Measurements from ENCODE around the gene MTHFD1.
"Not testable (repeated sequence)": the region's sequence is repeated elsewhere in the genome, so short reads cannot be mapped to it uniquely, and the experiment has no call there.

The MTHFD1 gene

DNA sequence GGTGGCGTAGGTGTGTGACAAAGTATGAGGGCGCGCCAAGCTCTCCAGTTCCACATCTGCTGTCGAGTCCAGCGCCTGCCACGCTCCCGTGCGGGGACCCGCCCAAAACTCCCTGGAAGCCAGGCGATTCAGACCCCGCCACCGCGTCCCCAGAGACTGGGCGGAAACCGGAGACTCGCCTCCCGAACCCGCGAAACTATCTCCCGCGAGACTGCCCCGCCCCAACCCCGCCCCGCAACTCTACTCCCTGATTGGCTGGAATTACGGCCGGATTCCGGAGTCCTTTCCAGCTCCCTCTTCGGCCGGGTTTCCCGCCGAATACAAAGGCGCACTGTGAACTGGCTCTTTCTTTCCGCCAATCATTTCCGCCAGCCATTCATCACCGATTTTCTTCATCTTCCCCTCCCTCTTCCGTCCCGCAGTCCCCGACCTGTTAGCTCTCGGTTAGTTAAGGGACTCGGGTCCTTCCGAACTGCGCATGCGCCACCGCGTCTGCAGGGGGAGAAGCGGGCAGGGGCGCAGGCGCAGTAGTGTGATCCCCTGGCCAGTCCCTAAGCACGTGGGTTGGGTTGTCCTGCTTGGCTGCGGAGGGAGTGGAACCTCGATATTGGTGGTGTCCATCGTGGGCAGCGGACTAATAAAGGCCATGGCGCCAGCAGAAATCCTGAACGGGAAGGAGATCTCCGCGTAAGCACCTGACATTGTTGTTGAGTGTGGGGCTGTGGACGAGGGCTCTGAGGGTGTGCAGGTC lies at the start of gene MTHFD1:
Gene MTHFD1 (plus strand): TSS at position 572 of the 751 bp plus-strand sequence. CDS start 75 bp downstream, at position 647.
- DNase-seq = peak; percentile 100

GRCh38 chr14:64338616-64339316 lies 49.4 kb upstream of the MTHFD1 start:
- DNase-seq = peak; percentile 98

- peak; percentile 28 for DNase-seq
These were observed 47.5 kb upstream of the MTHFD1 start for GRCh38 chr14:64340560-64341196.

GRCh38 chr14:64347748-64348147 lies 40.4 kb upstream of the MTHFD1 start:
- DNase-seq = no peak

DNA sequence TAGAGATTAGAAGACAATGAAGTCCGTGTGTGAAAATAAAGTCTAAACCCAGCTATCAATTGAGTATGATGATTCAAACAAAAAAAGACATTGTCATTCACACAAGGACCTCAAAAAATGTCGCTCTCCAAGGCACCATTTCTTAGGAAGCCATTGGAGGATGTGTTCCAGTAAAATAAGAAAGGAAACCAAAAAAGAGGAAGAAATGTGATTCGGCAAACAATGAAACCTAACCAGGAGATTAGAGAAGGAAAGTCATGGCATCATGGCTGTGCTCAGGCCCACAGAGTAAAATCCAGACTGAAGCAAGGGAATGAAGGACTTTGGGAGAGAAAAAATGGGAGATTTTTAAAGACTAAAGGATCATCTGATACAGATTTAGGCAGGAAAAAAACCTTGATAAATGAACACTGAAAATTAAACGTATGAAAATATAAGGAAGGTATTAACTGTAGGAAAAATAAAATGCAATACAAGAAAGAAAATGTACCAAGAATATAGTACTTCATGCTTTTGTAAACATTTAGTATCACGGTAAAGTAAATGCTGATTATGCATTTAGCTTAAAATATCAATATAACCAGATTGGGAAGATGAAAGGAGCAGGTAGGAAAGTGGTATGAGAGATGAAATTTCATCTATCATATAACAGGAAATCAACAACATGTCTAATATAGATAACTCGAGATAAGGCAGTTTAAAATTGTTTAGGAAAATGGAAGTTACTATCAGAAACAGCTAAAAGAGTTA lies 38.2 kb upstream of the MTHFD1 start:
- no peak for DNase-seq

GRCh38 chr14:64363265-64363846 lies 24.8 kb upstream of the MTHFD1 start:
- DNase-seq = peak; percentile 74

DNA sequence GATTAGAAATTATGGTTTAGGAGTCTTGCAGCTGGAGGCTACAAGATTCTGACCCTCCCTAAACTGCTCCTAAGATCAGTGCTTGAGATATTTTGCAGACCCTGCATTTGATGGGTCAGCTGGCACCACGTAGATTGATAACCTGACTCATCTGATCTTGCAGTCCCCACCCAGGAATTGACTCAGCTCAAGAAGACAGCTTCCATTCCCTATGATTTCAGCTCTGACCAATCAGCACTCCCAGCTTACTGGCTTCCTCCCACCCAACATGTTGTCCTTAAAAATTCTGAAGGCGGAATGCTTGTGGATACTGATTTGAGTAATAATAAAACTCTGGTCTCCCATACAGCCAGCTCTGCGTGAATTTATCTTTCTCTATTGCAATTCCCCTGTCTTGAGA lies 23.2 kb upstream of the MTHFD1 start:
- peak; percentile 30 for DNase-seq

- not testable (repeated sequence) for DNase-seq
These were observed 22.7 kb upstream of the MTHFD1 start for GRCh38 chr14:64365358-64365889.

DNA sequence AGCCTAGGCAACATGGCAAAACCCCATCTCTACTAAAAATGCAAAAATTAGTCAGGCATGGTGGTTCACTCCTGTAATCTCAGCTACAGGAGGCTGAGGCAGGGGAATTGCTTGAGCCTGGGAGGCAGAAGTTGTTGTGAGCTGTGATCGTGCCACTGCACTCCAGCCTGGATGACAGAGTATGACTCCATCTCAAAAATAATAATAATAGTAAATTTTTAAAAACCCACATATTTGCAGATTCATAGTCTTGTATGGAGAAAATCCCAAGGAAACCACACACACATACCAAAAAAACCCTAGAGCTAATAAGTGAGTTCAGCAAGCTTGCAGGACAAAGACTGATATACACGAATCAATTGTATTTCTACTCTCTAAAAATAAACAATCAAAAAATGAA lies 19.0 kb upstream of the MTHFD1 start:
- no peak for DNase-seq

GRCh38 chr14:64387232-64387781 lies 846 bp upstream of the MTHFD1 start:
- DNase-seq = no peak

DNA sequence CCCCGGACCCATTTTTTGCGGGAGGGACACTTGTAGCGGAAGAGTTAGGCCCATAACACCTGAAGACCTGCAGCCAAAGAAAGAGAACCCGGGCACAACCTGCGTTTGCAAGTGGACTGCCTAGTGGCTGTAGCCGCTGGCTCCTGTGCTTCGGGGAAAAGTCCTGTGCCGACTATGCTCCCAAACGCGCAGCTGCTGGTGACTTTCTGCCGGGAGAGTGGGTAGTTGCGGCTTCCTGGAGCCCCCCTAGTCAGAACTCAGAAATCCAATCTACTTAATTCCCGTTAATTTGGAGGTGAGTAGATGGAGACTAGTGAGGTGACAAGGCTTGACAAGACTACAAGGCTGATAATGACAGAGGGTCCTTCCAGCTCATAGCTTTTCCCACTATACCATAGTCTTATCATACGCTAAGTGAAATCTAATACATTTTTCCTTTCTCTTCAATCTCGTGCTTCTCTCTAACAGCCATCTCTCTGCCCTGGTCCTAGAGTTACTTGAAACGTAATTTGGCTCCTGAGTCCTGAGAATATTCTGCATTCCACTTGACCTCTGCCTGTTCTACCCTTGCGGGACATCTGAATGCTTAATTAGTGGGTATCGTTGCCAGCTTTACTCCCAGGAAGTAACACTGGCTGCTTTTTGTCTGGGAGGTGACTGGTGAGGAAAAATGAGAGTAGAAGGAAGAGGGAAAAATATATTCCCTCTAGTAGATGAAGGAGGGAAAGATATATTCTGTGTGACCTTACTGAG lies 556 bp downstream of the MTHFD1 start:
- no peak for DNase-seq

- no peak for DNase-seq
These were observed 3.1 kb downstream of the MTHFD1 start for GRCh38 chr14:64391113-64391725.

DNA sequence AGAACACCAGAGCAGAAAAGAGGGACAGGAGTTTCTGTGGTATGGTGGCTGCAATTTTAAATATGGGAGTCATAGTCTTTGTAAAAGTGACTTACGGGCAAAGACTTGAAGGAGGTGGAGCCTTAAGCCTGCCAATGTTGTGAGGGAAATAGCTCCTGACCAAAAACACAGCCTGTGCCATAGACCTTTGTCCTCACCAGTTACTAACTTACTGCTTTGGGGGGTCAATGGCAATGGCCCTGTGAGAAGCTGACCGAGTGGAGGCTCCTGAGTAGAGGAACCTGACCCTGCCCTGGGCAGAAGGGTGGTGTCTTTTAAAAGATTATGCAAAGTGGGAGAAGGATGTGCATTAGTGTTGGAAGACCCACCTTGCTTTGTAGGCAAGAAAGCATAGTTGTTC lies 3.8 kb downstream of the MTHFD1 start:
- no peak for DNase-seq

DNA sequence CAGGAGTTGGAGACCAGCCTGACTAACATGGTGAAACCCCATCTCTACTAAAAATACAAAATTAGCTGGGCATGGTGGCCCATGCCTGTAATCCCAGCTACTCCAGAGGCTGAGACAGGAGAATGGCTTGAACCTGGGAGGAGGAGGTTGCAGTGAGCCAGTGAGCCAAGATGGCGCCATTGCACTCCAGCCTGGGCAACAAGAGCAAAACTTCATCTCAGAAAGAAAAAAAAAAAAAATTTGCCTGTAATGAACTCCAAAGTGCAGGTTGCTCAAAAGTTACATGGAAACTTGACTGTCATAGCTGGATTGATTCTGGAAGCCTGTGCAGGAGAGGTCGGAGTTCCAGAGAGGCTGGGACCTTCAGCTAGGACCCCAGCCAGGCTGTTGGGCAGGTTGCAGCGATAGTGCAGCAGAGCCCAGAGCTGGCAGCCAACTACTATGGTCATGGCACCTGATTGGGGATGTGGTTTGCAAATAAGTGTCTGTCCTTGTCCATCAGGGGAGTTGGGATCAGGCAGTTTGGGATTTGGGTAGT lies 5.1 kb downstream of the MTHFD1 start:
- DNase-seq = not testable (repeated sequence)

GRCh38 chr14:64394423-64394822 lies 6.3 kb downstream of the MTHFD1 start:
- peak; percentile 86 for DNase-seq

DNA sequence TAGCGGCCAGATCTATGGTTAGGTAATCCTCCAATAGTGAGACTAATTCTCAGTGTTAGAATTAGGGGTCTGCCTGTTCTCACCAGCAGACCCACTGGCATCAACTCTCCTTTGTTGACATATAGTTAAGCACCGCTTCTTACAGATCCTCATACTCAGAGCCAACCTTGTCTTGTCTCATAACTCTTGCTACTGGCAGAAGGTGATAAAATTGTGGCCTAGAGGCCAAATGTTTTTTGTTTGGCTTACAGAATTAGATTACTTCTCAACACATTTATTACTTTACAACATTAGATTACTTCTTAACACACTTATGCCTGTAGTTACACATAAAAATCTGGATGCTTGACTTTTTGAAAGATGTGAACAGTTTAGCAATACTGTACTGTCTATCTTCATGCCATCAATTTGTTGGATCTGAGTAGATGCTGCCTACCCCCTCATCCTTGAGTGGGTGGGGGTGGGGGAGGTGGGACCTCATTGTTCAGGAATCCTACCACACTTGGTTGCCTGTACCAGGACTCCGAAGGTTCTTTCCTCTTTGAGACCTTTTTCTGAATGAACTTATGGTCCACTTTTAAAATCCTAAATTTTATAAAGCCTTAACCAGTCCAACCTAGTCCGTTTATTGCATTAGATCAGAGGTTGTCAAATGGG lies 7.0 kb downstream of the MTHFD1 start:
- DNase-seq = peak; percentile 43

DNA sequence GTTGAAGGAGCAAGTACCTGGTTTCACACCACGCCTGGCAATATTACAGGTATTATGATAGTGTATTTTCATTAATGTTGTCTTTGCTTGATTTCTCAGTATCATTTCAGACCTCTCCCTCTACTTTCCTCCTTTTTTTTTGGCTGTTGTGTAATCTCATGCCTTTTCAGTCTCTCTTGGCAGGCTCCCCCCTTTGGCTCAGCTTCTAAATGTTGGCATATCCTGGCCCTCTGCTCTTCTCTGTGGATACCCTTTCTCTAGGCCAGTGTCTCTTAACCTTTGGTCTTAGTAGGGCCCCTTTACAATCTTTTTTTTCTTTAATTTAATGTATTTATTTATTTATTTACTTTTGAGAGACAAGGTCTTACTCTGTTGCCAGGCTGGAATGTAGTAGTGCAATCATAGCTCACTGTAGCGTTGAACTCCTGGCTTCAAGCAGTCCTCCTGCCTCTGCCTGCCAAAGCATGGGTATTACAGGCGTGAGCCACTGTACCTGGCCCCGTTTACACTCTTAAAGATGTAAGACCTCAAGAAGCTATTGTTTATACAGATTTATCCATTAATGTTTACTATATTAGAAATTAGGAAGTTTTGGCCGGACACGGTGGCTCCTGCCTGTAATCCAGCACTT lies 12.8 kb downstream of the MTHFD1 start:
- no peak for DNase-seq

GRCh38 chr14:64401949-64402348 lies 13.8 kb downstream of the MTHFD1 start:
- DNase-seq = no peak

- no peak for DNase-seq
These were observed 17.1 kb downstream of the MTHFD1 start for GRCh38 chr14:64405295-64405694.

DNA sequence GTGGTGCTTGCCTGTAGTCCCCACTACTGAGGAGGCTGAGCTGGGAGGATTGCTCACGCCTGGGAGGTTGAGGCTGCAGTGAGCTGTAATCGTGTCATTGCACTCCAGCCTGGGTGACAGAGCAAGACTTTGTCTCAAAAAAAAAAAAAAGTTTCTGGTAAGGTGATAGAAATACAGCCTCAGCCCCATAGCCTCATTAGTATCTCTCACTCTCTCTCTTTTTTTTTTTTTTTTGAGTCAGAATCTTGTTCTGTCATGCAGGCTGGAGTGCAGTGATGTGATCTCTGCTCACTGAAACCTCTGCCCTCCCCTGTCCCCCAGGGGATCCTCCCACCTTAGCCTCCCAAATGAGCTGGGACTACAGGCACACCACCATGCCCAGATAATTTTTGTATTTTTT lies 19.2 kb downstream of the MTHFD1 start:
- DNase-seq = peak; percentile 28
